ENCODE data around the gene PWP1. TPM values are rescaled to one million over a fixed set of nuclear protein-coding genes. Genes with fewer than 3 reads are reported as not detected.
A peak's percentile ranks its signal among the peaks of the same experiment; 100 is the strongest.

PWP1 gene
- total and polyA plus RNA-seq, 9 of the 15 experiments (the other 6 are each of a cell fraction or from before 2014, with no cell fraction given): 61.6 to 401 (median 111) TPM

DNA sequence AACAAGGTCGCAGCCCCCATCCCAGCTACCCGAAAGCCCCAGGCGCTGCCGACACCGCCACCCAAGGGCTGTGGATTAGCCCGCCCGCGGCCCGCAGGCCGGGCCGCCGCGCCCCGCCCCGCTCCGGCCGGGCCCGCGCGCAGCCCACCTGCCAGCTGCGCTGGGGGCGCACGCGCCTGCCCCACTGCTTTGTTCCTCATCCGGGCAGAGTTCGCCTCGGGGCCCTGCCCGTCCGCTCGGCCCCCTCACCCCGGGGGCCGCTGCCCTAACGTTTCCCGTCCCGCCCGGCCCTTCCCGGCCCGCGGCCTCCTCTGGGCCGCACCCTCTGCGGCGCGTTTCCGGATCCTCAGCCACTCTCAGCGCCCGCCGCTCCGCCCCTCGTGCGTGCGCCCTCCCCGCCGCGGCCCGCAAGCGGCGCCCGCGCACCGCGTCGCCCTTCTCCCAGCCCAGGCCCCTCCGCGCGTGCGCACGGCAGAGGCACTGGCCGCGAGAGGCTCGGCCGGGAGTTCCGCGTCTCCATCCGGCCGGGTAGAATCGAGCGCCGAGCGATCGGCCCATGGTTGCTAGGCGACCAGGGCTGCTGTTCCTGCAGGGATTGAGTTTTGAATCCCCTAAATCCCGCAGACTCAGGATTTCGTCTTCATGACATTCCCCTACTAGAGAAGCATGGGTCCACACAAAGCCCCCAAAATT lies 75.4 kb downstream of the PWP1 start, which contains the start of gene PRDM4 (continued):
- TF ChIP-seq TARDBP (IDR thresholded peaks at IDR 0.05) (0 out of 2 replicates have a peak, but pooled peaks have one; percentile 27), GATAD2A (IDR thresholded peaks at IDR 0.05) (no peak), PTRF (tag; IDR thresholded peaks at IDR 0.05) (no peak), U2AF1 (optimal IDR thresholded peaks at IDR 0.05; ENCODE audit: low read depth, low read length) (peak; percentile 35), ZNF830 (CRISPR knock-in tag; IDR thresholded peaks at IDR 0.05) (no peak), TAF15 (IDR thresholded peaks at IDR 0.05; ENCODE audit: low read depth, low read length) (no peak), ETV1 (tag; conservative IDR thresholded peaks at IDR 0.05; ENCODE audit: low read depth) (peak; percentile 60)
- TF ChIP-seq, protein P1, sequence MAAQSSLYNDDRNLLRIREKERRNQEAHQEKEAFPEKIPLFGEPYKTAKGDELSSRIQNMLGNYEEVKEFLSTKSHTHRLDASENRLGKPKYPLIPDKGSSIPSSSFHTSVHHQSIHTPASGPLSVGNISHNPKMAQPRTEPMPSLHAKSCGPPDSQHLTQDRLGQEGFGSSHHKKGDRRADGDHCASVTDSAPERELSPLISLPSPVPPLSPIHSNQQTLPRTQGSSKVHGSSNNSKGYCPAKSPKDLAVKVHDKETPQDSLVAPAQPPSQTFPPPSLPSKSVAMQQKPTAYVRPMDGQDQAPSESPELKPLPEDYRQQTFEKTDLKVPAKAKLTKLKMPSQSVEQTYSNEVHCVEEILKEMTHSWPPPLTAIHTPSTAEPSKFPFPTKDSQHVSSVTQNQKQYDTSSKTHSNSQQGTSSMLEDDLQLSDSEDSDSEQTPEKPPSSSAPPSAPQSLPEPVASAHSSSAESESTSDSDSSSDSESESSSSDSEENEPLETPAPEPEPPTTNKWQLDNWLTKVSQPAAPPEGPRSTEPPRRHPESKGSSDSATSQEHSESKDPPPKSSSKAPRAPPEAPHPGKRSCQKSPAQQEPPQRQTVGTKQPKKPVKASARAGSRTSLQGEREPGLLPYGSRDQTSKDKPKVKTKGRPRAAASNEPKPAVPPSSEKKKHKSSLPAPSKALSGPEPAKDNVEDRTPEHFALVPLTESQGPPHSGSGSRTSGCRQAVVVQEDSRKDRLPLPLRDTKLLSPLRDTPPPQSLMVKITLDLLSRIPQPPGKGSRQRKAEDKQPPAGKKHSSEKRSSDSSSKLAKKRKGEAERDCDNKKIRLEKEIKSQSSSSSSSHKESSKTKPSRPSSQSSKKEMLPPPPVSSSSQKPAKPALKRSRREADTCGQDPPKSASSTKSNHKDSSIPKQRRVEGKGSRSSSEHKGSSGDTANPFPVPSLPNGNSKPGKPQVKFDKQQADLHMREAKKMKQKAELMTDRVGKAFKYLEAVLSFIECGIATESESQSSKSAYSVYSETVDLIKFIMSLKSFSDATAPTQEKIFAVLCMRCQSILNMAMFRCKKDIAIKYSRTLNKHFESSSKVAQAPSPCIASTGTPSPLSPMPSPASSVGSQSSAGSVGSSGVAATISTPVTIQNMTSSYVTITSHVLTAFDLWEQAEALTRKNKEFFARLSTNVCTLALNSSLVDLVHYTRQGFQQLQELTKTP (IDR thresholded peaks at IDR 0.05; ENCODE audit: low read depth in 1 of 2, partially characterized antibody in 2 of 2): no peak
- TF ChIP-seq, protein P2, sequence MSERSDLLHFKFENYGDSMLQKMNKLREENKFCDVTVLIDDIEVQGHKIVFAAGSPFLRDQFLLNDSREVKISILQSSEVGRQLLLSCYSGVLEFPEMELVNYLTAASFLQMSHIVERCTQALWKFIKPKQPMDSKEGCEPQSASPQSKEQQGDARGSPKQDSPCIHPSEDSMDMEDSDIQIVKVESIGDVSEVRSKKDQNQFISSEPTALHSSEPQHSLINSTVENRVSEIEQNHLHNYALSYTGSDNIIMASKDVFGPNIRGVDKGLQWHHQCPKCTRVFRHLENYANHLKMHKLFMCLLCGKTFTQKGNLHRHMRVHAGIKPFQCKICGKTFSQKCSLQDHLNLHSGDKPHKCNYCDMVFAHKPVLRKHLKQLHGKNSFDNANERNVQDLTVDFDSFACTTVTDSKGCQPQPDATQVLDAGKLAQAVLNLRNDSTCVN (CRISPR knock-in tag; IDR thresholded peaks at IDR 0.05): no peak
- TF ChIP-seq, protein P3, sequence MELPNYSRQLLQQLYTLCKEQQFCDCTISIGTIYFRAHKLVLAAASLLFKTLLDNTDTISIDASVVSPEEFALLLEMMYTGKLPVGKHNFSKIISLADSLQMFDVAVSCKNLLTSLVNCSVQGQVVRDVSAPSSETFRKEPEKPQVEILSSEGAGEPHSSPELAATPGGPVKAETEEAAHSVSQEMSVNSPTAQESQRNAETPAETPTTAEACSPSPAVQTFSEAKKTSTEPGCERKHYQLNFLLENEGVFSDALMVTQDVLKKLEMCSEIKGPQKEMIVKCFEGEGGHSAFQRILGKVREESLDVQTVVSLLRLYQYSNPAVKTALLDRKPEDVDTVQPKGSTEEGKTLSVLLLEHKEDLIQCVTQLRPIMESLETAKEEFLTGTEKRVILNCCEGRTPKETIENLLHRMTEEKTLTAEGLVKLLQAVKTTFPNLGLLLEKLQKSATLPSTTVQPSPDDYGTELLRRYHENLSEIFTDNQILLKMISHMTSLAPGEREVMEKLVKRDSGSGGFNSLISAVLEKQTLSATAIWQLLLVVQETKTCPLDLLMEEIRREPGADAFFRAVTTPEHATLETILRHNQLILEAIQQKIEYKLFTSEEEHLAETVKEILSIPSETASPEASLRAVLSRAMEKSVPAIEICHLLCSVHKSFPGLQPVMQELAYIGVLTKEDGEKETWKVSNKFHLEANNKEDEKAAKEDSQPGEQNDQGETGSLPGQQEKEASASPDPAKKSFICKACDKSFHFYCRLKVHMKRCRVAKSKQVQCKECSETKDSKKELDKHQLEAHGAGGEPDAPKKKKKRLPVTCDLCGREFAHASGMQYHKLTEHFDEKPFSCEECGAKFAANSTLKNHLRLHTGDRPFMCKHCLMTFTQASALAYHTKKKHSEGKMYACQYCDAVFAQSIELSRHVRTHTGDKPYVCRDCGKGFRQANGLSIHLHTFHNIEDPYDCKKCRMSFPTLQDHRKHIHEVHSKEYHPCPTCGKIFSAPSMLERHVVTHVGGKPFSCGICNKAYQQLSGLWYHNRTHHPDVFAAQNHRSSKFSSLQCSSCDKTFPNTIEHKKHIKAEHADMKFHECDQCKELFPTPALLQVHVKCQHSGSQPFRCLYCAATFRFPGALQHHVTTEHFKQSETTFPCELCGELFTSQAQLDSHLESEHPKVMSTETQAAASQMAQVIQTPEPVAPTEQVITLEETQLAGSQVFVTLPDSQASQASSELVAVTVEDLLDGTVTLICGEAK (IDR thresholded peaks at IDR 0.05): no peak
- TF ChIP-seq, protein P3 (CRISPR knock-in tag; IDR thresholded peaks at IDR 0.05): no peak
- TF ChIP-seq, protein P4, sequence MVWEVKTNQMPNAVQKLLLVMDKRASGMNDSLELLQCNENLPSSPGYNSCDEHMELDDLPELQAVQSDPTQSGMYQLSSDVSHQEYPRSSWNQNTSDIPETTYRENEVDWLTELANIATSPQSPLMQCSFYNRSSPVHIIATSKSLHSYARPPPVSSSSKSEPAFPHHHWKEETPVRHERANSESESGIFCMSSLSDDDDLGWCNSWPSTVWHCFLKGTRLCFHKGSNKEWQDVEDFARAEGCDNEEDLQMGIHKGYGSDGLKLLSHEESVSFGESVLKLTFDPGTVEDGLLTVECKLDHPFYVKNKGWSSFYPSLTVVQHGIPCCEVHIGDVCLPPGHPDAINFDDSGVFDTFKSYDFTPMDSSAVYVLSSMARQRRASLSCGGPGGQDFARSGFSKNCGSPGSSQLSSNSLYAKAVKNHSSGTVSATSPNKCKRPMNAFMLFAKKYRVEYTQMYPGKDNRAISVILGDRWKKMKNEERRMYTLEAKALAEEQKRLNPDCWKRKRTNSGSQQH (CRISPR knock-in tag; IDR thresholded peaks at IDR 0.05): no peak
